Upper lobe of left lung (tissue), 4 donors: ENCODE results near the gene TACSTD2.

Source experiments
- CTCF ChIP-seq, 6 experiments: fragments of 450-650 bp in 4 of 6; fragments of 200-600 bp in 2 of 6; sonication (generic) in 2 of 6; IDR thresholded peaks; one replicate each; pipeline ENCODE4 v1.5.1; 2016 to 2019; ENCODE audit warnings: antibody characterized with exemption in 6 of 6
- POLR2AphosphoS5 ChIP-seq, 2 donors: sonication (generic); formaldehyde crosslinking; IDR thresholded peaks; one replicate each; pipeline ENCODE4 v1.5.1; 2017; ENCODE audit warnings: antibody characterized with exemption in 2 of 2

- TF ChIP-seq POLR2AphosphoS5 (IDR thresholded peaks at IDR 0.05) (no peak), CTCF (IDR thresholded peaks at IDR 0.05) (no peak)
Measured at GRCh38 chr1:58597996-58598395, 20.9 kb upstream of the TACSTD2 start.
